Upper lobe of left lung (tissue), 4 donors: ENCODE data around the gene PTGR1.

Experiments used
- CTCF ChIP-seq, 6 experiments: fragments of 450-650 bp in 4 of 6; fragments of 200-600 bp in 2 of 6; sonication (generic) in 2 of 6; IDR thresholded peaks; one replicate each; pipeline ENCODE4 v1.5.1; 2016 to 2019; ENCODE audit warnings: antibody characterized with exemption in 6 of 6
- EP300 ChIP-seq, 4 donors: sonication (generic); formaldehyde crosslinking; IDR thresholded peaks; one replicate each; pipeline ENCODE4 v1.5.1; 2017; ENCODE audit warnings: antibody characterized with exemption in 4 of 4, control low read depth in 2 of 4
- POLR2A ChIP-seq, 4 donors: fragments of 450-650 bp; IDR thresholded peaks; one replicate each; pipeline ENCODE4 v1.5.1; 2016 to 2017; ENCODE audit warnings: antibody characterized with exemption in 4 of 4, mild to moderate bottlenecking in 2 of 4
- POLR2AphosphoS5 ChIP-seq, 2 donors: sonication (generic); formaldehyde crosslinking; IDR thresholded peaks; one replicate each; pipeline ENCODE4 v1.5.1; 2017; ENCODE audit warnings: antibody characterized with exemption in 2 of 2

DNA sequence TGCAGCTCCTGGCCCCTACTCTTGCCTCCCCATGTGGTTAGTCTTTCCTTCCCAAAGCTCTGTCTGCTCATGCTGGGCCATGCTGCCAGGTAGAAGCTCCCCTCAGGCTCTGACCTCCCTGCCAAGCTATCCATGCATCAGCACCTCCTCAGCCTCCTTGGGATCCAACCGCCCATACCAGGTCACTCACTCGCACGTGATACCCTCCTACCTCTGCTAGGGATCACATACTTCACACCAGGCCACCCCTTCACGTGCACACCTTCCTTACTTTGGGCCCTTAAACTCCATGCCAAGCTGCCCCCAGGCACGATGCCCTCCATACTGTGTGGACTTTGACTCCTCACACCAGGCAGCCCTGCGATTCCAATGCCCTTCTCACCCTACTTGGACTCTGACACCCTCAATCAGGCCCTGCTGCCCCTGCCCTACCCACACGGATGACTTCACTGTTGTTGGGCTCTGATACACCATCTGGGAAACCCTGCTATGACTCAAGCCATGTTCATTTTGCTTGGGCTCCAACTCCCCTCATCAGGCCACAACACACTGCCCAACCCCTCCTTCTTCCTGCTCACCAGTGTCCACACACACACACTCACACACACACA lies 40.3 kb downstream of the PTGR1 start:
- TF ChIP-seq CTCF (IDR thresholded peaks at IDR 0.05) (no peak), POLR2AphosphoS5 (IDR thresholded peaks at IDR 0.05) (no peak), POLR2A (IDR thresholded peaks at IDR 0.05) (no peak), EP300 (IDR thresholded peaks at IDR 0.05) (no peak)
